Activated T-cell treated with anti-CD3 and anti-CD28 coated beads, Interleukin-2, amount 50 U/mL, for 48 hours (primary cell): ENCODE results near the gene LIMS1.
"Not testable (repeated sequence)": the region's sequence is repeated elsewhere in the genome, so short reads cannot be mapped to it uniquely, and the experiment has no call there.

ENCODE experiments used
- DNase-seq, 2 experiments: peaks; one replicate each; pipeline ENCODE4 v3.0.0-alpha.2; 2020

LIMS1 gene

DNA sequence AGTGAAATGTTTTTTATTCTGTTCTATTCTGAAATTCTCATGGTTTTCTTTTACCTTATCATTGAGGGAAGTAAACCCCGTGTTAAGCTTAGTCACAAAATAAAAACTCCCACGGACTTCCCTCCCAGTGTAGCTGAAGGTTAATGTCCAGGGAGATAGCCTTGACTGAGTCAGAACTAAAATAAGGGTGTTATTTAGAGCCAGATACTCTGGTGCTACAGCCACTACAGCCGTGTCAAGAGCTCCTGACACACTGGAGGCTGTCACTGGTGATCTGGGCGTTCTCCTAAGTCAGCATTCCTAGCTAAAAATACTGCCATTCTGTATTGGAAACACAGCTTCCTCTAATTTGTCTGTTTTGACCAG lies 103.0 kb downstream of the LIMS1 start:
- DNase-seq, result no peak

GRCh38 chr2:108640731-108641130 lies 106.5 kb downstream of the LIMS1 start:
- DNase-seq, result no peak

- DNase-seq, result no peak
Measured at GRCh38 chr2:108641756-108642155, 107.5 kb downstream of the LIMS1 start.

GRCh38 chr2:108643261-108643849 lies 109.1 kb downstream of the LIMS1 start:
- DNase-seq, result no peak

GRCh38 chr2:108643862-108644261 lies 109.6 kb downstream of the LIMS1 start:
- not testable (repeated sequence) for DNase-seq

- DNase-seq, result not testable (repeated sequence)
Measured at GRCh38 chr2:108644446-108644845, 110.2 kb downstream of the LIMS1 start.

GRCh38 chr2:108648796-108649195 lies 114.5 kb downstream of the LIMS1 start:
- not testable (repeated sequence) for DNase-seq

GRCh38 chr2:108650465-108650864 lies 116.2 kb downstream of the LIMS1 start:
- DNase-seq, result not testable (repeated sequence)

DNA sequence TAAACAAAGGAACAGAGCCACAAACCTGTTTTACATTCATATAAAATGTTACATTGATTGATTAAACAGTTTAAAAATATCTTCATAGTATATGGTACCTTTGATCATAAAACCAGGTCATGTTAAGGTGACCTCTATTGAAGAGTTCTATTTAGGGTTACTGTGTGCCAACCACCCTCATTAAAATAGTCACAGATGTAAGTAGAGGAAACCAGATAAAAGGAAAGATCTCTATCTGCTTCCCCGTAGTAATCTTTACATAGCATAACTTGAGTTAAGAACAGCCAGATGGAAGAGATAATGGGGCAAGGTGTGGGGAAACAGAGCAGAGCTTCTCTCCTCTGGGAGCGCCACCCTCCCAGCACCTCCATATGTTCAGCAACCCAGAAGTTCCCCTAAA lies 117.2 kb downstream of the LIMS1 start:
- DNase-seq, result not testable (repeated sequence)

- DNase-seq, result peak; percentile 44 to 57
Measured at GRCh38 chr2:108652187-108652931, 118.1 kb downstream of the LIMS1 start.

GRCh38 chr2:108653425-108653824 lies 119.2 kb downstream of the LIMS1 start:
- DNase-seq, result not testable (repeated sequence)

DNA sequence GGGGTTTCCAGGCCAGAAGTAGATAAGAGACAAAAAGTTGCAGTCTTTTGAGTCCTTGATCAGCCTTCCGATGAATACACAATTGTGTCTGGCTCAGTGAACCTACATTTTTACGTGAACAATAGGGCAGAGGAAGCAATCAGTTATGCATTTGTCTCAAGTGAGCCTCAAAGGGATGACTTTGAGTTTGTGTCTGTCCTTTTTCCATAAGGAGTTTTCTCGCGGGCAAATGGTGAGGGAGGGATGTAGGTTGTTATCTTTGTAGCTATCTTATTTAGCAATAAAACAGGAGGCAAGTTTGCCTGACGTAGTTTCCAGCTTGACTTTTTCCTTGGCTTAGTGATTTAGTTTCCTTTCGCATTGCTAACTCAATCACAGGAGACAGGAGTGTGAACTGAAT lies 119.6 kb downstream of the LIMS1 start:
- not testable (repeated sequence) for DNase-seq

DNA sequence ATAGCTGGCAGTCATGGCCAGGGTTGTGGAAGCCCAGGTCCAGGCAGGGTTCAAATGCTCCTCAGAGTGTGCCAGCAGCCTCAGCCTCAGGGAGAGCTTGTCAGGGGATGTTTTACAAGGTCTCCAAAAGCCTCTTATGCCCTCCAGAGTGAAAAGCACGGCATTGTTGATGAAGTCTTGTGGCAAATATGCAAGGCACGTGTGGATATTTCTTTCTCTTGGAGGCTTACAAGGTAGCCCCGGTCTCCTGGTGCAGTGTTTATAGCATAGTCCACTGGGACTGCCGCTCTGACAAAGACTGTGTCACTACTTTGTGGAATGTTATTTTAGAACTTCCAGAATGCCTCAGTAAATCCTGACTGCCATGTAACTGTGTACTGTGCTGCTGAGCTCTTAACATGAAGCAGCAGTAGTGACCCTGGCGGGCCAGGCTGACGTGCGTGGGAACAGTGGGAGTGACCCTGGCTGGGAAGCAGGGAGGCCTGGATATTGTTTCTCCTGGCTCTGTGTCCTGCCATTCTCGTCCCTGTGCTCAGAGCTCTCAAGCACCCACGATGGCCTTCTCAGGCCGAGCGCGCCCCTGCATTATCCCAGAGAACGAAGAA lies 120.4 kb downstream of the LIMS1 start:
- DNase-seq, result not testable (repeated sequence)

GRCh38 chr2:108655270-108655669 lies 121.0 kb downstream of the LIMS1 start:
- not testable (repeated sequence) for DNase-seq

- DNase-seq, result not testable (repeated sequence)
Measured at GRCh38 chr2:108656282-108656681, 122.0 kb downstream of the LIMS1 start.

GRCh38 chr2:108657517-108657916 lies 123.2 kb downstream of the LIMS1 start:
- DNase-seq, result not testable (repeated sequence)

- DNase-seq, result not testable (repeated sequence)
Measured at GRCh38 chr2:108658553-108658952, 124.3 kb downstream of the LIMS1 start.

DNA sequence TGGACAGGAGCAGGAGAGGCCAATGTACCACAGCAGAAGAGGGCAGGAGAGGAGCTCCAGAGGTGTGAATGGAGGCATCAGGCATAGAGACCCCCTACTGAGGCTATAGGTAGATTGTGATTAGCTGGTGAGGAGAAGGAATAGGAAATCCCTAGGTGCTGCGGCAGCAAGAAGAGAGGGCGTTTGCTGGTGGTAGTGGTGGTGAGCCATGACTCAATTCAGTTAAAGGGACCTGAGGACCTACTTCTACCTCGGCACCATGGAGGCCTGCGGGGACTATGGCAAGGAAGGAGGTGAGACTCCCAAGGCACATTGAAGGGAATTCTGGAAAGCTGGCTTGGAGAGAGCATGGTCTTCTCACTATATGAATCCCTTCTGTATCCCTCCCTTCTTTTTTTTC lies 127.2 kb downstream of the LIMS1 start:
- not testable (repeated sequence) for DNase-seq

DNA sequence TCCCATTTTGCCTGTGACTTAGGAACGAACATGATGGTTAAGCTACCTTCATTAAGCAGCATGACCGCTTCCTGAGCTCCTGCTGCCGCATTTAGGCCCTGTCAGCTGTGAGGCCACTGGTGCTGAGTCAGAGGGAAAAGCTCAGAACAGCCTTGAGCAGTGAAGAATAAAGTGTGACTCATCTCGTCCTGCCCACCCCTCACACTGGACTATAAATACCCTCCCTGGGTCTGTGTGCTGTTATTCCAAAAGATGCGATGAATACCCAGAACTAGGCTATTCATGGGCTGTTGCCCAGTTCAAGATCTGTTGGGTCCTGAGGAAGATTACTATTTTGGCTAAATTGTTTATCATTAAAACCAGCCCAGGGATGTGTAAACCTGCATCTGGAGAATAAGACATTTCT lies 127.9 kb downstream of the LIMS1 start:
- not testable (repeated sequence) for DNase-seq

DNA sequence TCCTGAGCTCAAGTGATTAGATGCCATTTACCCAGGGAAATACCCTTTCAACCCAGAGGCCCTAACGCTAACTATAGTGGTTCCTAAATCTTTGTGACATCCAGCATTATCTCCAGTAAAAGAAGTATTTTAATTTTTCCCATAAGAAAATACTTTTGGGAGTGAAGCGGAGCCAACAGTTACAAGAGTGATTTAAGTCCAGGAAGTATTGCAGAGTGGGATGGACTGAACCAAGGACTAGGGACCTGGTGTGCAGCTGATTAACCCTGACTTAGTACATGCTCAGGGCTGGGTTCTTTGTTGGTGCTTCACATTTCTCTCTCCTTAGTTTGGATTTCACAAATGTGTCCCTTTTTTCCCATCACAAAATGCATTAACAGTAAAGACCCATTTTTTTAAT lies 129.1 kb downstream of the LIMS1 start:
- DNase-seq, result not testable (repeated sequence)

- not testable (repeated sequence) for DNase-seq
Measured at GRCh38 chr2:108664089-108664488, 129.8 kb downstream of the LIMS1 start.

DNA sequence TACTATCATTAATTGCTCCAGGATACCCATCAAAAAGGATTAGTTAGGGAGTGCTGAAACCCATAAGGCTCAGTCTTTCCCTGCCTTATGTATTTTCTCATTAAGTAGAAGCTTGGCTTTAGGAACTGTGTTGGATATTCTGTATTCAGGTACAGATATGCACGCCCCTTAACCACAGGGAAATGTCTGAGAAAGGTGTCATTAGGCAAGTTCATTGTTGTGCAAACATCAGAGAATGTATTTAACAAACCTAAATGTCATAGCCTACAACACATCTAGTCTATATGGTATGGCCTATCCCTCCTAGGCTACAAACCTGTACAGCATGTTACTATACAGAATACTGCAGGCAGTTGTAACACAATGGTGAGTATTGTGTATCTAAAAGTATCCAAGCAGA lies 130.7 kb downstream of the LIMS1 start:
- not testable (repeated sequence) for DNase-seq

- not testable (repeated sequence) for DNase-seq
Measured at GRCh38 chr2:108665975-108666374, 131.7 kb downstream of the LIMS1 start.

DNA sequence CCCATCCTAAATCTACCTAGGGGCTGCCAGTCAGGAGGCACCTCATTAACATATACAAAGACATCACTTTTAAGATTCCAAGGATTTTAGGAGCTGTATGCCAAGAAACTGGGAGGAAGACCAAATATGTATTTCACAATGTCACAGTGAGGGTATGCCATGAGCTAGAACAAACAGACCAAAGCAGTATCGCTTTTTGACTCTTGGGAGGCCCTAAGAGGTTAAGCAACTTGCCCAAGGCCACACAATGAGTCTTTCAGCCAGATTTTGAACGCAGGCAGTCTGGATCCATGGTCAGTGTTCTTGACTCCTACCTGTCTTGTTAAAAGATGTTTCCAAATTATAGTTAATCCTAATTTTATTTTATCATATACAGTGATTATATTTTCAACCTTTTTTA lies 132.9 kb downstream of the LIMS1 start:
- DNase-seq, result not testable (repeated sequence)
